DMS53 treated with DMSO at 0.1 percent for 48 hours (cell line): ENCODE results near the gene DGKG.

ENCODE experiments used
- DNase-seq: peaks from one replicate; lab custom pipeline; 2025; ENCODE audit not compliant: unreplicated experiment; lab: John Stamatoyannopoulos, UW

Gene DGKG

GRCh38 chr3:186320862-186321568, 41.0 kb downstream of the DGKG start:
- no peak for DNase-seq

- DNase-seq: no peak
These were observed 42.1 kb downstream of the DGKG start for GRCh38 chr3:186319945-186320344.

GRCh38 chr3:186318135-186318534, 43.9 kb downstream of the DGKG start:
- DNase-seq: no peak

- DNase-seq: no peak
These were observed 44.6 kb downstream of the DGKG start for GRCh38 chr3:186317478-186317877.

- DNase-seq: no peak
These were observed 45.3 kb downstream of the DGKG start for GRCh38 chr3:186316666-186317260.

- DNase-seq: no peak
These were observed 46.3 kb downstream of the DGKG start for GRCh38 chr3:186315581-186316354.

- no peak for DNase-seq
These were observed 47.1 kb downstream of the DGKG start for GRCh38 chr3:186314896-186315295.

GRCh38 chr3:186311441-186311840, 50.6 kb downstream of the DGKG start:
- DNase-seq: no peak

GRCh38 chr3:186308549-186308948, 53.5 kb downstream of the DGKG start:
- DNase-seq: no peak

GRCh38 chr3:186307594-186308221, 54.3 kb downstream of the DGKG start:
- no peak for DNase-seq

- no peak for DNase-seq
These were observed 56.7 kb downstream of the DGKG start for GRCh38 chr3:186305286-186305685.

GRCh38 chr3:186303965-186304364, 58.1 kb downstream of the DGKG start:
- no peak for DNase-seq

GRCh38 chr3:186299327-186299726, 62.7 kb downstream of the DGKG start:
- no peak for DNase-seq

- DNase-seq: peak; percentile 81
These were observed 63.2 kb downstream of the DGKG start for GRCh38 chr3:186298876-186299275.

GRCh38 chr3:186290796-186291195, 71.2 kb downstream of the DGKG start:
- DNase-seq: no peak

GRCh38 chr3:186287711-186288110, 74.3 kb downstream of the DGKG start:
- DNase-seq: no peak

GRCh38 chr3:186286114-186286513, 75.9 kb downstream of the DGKG start:
- DNase-seq: no peak

- no peak for DNase-seq
These were observed 77.4 kb downstream of the DGKG start for GRCh38 chr3:186284661-186285060.

- no peak for DNase-seq
These were observed 77.7 kb downstream of the DGKG start for GRCh38 chr3:186284349-186284652.

- DNase-seq: no peak
These were observed 78.2 kb downstream of the DGKG start for GRCh38 chr3:186283651-186284348.

- DNase-seq: no peak
These were observed 78.9 kb downstream of the DGKG start for GRCh38 chr3:186283096-186283495.
